HepG2 (cell line): Measurements from ENCODE around the gene PRR19. TPM values are rescaled to one million over a fixed set of nuclear protein-coding genes. Genes with fewer than 3 reads are reported as not detected.
A peak's percentile ranks its signal among the peaks of the same experiment; 100 is the strongest.

Source experiments
- EZH2 ChIP-seq: conservative IDR thresholded peaks from 2 replicates; pipeline ENCODE4 v1.6.1; 2012; ENCODE audit warnings: mild to moderate bottlenecking, low read depth, low read length, moderate library complexity
- HOXA9 ChIP-seq: sonication (generic); formaldehyde crosslinking; IDR thresholded peaks from 2 replicates; pipeline ENCODE4 v1.8.1; 2022; ENCODE audit warnings: missing genetic modification reagents, mild to moderate bottlenecking, moderate library complexity, borderline replicate concordance
- MIXL1 ChIP-seq: IDR thresholded peaks from 2 replicates; pipeline ENCODE4 v1.6.1; 2016
- MXD4 ChIP-seq: IDR thresholded peaks from 2 replicates; pipeline ENCODE4 v1.6.1; 2016; ENCODE audit warnings: mild to moderate bottlenecking, missing biosample characterization, missing genetic modification reagents
- NAIF1 ChIP-seq: sonication (generic); formaldehyde crosslinking; IDR thresholded peaks from 2 replicates; pipeline ENCODE4 v1.5.0; 2020; ENCODE audit warnings: mild to moderate bottlenecking, missing genetic modification reagents, borderline replicate concordance
- NONO ChIP-seq, 2 experiments: fragments of 450-650 bp in 1 of 2; sonication (generic) in 1 of 2; formaldehyde crosslinking in 1 of 2; IDR thresholded peaks in 1 of 2; conservative IDR thresholded peaks in 1 of 2; 2 replicates each; pipeline versions ENCODE4 v1.6.1 to v1.8.0; 2017 to 2022; ENCODE audit warnings: mild to moderate bottlenecking in 1 of 2, missing genetic modification reagents in 1 of 2, moderate library complexity in 1 of 2
- SP2 ChIP-seq: sonication (generic); formaldehyde crosslinking; IDR thresholded peaks from 2 replicates; pipeline ENCODE4 v1.5.1; 2020; ENCODE audit warnings: mild to moderate bottlenecking, missing genetic modification reagents
- ZKSCAN8 ChIP-seq: IDR thresholded peaks from 2 replicates; pipeline ENCODE4 v1.6.1; 2016; ENCODE audit warnings: borderline replicate concordance, missing genetic modification reagents, missing compliant biosample characterization
- ZMAT3 ChIP-seq: sonication (generic); formaldehyde crosslinking; conservative IDR thresholded peaks from 2 replicates; pipeline ENCODE4 v1.7.0; 2021; ENCODE audit warnings: missing genetic modification reagents
- ZMYM2 ChIP-seq: sonication (generic); formaldehyde crosslinking; IDR thresholded peaks from 2 replicates; pipeline ENCODE4 v1.8.0; 2022; ENCODE audit warnings: mild to moderate bottlenecking, missing genetic modification reagents
- ZNF589 ChIP-seq: sonication (generic); formaldehyde crosslinking; conservative IDR thresholded peaks from 2 replicates; pipeline ENCODE4 v1.8.0; 2022; ENCODE audit warnings: mild to moderate bottlenecking, moderate library complexity, missing genetic modification reagents
- ZNF776 ChIP-seq: sonication (generic); formaldehyde crosslinking; IDR thresholded peaks from 2 replicates; pipeline ENCODE4 v1.4.0; 2020; ENCODE audit warnings: mild to moderate bottlenecking, missing genetic modification reagents
- ZNF879 ChIP-seq: sonication (generic); formaldehyde crosslinking; IDR thresholded peaks from 2 replicates; pipeline ENCODE4 v1.8.1; 2023; ENCODE audit warnings: missing genetic modification reagents
- polyA plus RNA-seq, 8 experiments: library from polyadenylated mRNA; depleted of rRNA in 3 of 8; stranded (reverse) in 7 of 8; unstranded in 1 of 8; fragments of >200 nt; fragmentation: Illumina TruSeq in 4 of 8; extraction: Trizol in 4 of 8; gene quantifications; 2 replicates each; pipeline versions ENCODE4 v1.2.1 to v1.2.3, GENCODE V29; 2011 to 2016; ENCODE audit warnings: low read depth in 4 of 8, missing spikeins in 1 of 8, mixed read lengths in 1 of 8; ENCODE audit not compliant: insufficient read depth in 1 of 8
- total RNA-seq, 5 experiments: library from RNA; depleted of rRNA; stranded (reverse); fragments of >200 nt; fragmentation: Illumina TruSeq; extraction: Trizol; gene quantifications; 2 replicates each; pipeline ENCODE4 v1.2.3, GENCODE V29; 2016; ENCODE audit warnings: low read depth in 1 of 5
- TF ChIP-seq, protein P1 (sequence below): sonication (generic); formaldehyde crosslinking; IDR thresholded peaks from 2 replicates; pipeline ENCODE4 v1.8.0; 2022; ENCODE audit warnings: missing genetic modification reagents, mild to moderate bottlenecking, moderate library complexity, borderline replicate concordance
- TF ChIP-seq, protein P2 (sequence below): sonication (generic); formaldehyde crosslinking; IDR thresholded peaks from 2 replicates; pipeline ENCODE4 v1.8.0; 2022; ENCODE audit warnings: missing genetic modification reagents, low read depth, mild to moderate bottlenecking, borderline replicate concordance
- TF ChIP-seq, protein P3 (sequence below): sonication (generic); formaldehyde crosslinking; IDR thresholded peaks from 2 replicates; pipeline ENCODE4 v1.5.0; 2020; ENCODE audit warnings: mild to moderate bottlenecking, missing genetic modification reagents
- TF ChIP-seq, protein P4 (sequence below): sonication (generic); formaldehyde crosslinking; IDR thresholded peaks from 2 replicates; pipeline ENCODE4 v1.5.1; 2020; ENCODE audit warnings: mild to moderate bottlenecking, missing genetic modification reagents, borderline replicate concordance

The PRR19 gene
- total and polyA plus RNA-seq, 2 of the 13 experiments (the other 11 are each of a cell fraction or from before 2014, with no cell fraction given), result 0.21 to 0.33 TPM

DNA sequence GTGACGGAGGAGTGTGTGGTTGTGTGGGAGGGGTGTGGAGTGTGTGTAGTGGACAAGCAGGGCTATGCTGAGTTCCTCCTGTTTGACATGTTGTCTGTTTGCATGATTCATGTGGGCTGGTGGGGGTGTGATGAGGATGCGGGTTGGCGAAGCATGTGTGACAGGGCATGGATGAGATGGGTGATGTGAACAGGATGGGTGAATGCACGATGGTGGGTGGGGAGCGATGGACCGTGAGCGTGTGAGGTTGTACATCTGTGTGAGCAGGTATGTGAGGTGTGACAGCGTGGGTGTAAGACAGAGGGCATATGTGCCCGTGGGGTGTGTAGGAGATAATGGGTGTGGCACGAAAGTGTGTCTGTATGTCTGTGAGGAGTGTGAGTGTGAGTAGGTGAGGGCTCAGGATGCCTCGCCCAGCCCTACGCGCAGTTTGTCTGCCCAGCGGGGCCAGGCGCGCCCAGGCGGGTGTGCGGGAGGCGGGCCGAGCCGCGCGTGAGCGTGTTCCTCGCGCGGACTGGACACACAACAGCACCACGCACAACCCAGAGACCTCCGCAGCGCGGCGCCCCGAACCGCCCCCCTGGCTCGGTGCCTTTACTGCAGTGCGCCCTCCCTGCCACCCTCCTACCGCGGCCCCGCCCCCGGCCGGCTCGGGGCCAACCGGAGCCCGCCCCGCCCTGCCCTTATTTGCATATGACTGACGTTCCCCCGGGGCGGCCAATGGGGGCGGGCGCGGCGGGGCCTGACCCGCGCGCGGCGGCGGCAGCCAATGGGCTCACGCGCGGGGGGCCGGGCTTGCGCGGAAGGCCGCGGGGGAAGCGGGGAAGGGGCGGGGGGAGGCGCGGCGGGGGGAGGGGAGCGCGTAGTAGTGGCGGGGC is 18.5 kb upstream of the PRR19 start (continued):
- TF ChIP-seq MXD4 (CRISPR knock-in tag), result 0 out of 2 replicates have a peak, but pooled peaks have one; percentile 47
- TF ChIP-seq ZNF589 (CRISPR knock-in tag), result no peak
- 0 out of 2 replicates have a peak, but pooled peaks have one; percentile 62 for TF ChIP-seq ZNF776 (CRISPR knock-in tag)
- no peak for TF ChIP-seq ZNF879 (CRISPR knock-in tag)
- TF ChIP-seq, protein P1, sequence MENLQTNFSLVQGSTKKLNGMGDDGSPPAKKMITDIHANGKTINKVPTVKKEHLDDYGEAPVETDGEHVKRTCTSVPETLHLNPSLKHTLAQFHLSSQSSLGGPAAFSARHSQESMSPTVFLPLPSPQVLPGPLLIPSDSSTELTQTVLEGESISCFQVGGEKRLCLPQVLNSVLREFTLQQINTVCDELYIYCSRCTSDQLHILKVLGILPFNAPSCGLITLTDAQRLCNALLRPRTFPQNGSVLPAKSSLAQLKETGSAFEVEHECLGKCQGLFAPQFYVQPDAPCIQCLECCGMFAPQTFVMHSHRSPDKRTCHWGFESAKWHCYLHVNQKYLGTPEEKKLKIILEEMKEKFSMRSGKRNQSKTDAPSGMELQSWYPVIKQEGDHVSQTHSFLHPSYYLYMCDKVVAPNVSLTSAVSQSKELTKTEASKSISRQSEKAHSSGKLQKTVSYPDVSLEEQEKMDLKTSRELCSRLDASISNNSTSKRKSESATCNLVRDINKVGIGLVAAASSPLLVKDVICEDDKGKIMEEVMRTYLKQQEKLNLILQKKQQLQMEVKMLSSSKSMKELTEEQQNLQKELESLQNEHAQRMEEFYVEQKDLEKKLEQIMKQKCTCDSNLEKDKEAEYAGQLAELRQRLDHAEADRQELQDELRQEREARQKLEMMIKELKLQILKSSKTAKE (CRISPR knock-in tag), result no peak
- TF ChIP-seq, protein P2, sequence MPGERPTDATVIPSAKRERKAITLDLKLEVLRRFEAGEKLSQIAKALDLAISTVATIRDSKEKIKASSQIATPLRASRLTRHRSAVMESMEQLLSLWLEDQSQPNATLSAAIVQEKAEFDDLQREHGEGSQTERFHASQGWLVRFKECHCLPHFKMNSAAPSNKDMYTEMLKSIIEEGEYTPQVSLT (CRISPR knock-in tag), result no peak
- TF ChIP-seq ZKSCAN8 (CRISPR knock-in tag), result no peak
- peak; percentile 58; the same call in 1 of the 2 replicates for TF ChIP-seq SP2
- TF ChIP-seq EZH2, result no peak
- TF ChIP-seq NONO (IDR thresholded peaks at IDR 0.05), result no peak
- TF ChIP-seq NONO (CRISPR knock-in tag; conservative IDR thresholded peaks at IDR 0.05), result 0 out of 2 replicates have a peak, but pooled peaks have one; percentile 29
- TF ChIP-seq HOXA9 (CRISPR knock-in tag), result no peak
- TF ChIP-seq ZMAT3, result no peak
- TF ChIP-seq, protein P3, sequence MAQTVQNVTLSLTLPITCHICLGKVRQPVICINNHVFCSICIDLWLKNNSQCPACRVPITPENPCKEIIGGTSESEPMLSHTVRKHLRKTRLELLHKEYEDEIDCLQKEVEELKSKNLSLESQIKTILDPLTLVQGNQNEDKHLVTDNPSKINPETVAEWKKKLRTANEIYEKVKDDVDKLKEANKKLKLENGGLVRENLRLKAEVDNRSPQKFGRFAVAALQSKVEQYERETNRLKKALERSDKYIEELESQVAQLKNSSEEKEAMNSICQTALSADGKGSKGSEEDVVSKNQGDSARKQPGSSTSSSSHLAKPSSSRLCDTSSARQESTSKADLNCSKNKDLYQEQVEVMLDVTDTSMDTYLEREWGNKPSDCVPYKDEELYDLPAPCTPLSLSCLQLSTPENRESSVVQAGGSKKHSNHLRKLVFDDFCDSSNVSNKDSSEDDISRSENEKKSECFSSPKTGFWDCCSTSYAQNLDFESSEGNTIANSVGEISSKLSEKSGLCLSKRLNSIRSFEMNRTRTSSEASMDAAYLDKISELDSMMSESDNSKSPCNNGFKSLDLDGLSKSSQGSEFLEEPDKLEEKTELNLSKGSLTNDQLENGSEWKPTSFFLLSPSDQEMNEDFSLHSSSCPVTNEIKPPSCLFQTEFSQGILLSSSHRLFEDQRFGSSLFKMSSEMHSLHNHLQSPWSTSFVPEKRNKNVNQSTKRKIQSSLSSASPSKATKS (CRISPR knock-in tag), result no peak
- TF ChIP-seq, protein P4, sequence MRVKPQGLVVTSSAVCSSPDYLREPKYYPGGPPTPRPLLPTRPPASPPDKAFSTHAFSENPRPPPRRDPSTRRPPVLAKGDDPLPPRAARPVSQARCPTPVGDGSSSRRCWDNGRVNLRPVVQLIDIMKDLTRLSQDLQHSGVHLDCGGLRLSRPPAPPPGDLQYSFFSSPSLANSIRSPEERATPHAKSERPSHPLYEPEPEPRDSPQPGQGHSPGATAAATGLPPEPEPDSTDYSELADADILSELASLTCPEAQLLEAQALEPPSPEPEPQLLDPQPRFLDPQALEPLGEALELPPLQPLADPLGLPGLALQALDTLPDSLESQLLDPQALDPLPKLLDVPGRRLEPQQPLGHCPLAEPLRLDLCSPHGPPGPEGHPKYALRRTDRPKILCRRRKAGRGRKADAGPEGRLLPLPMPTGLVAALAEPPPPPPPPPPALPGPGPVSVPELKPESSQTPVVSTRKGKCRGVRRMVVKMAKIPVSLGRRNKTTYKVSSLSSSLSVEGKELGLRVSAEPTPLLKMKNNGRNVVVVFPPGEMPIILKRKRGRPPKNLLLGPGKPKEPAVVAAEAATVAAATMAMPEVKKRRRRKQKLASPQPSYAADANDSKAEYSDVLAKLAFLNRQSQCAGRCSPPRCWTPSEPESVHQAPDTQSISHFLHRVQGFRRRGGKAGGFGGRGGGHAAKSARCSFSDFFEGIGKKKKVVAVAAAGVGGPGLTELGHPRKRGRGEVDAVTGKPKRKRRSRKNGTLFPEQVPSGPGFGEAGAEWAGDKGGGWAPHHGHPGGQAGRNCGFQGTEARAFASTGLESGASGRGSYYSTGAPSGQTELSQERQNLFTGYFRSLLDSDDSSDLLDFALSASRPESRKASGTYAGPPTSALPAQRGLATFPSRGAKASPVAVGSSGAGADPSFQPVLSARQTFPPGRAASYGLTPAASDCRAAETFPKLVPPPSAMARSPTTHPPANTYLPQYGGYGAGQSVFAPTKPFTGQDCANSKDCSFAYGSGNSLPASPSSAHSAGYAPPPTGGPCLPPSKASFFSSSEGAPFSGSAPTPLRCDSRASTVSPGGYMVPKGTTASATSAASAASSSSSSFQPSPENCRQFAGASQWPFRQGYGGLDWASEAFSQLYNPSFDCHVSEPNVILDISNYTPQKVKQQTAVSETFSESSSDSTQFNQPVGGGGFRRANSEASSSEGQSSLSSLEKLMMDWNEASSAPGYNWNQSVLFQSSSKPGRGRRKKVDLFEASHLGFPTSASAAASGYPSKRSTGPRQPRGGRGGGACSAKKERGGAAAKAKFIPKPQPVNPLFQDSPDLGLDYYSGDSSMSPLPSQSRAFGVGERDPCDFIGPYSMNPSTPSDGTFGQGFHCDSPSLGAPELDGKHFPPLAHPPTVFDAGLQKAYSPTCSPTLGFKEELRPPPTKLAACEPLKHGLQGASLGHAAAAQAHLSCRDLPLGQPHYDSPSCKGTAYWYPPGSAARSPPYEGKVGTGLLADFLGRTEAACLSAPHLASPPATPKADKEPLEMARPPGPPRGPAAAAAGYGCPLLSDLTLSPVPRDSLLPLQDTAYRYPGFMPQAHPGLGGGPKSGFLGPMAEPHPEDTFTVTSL (CRISPR knock-in tag), result 0 out of 2 replicates have a peak, but pooled peaks have one; percentile 23
- TF ChIP-seq ZMYM2 (CRISPR knock-in tag), result no peak
- no peak for TF ChIP-seq NAIF1 (CRISPR knock-in tag)
- no peak for TF ChIP-seq MIXL1 (CRISPR knock-in tag)
